Measurements from ENCODE around the gene ZBTB40.

Gene ZBTB40

GRCh38 chr1:22451702-22452480 is at the start of gene ZBTB40:
ZBTB40 (plus strand) TSS chr1:22451851; CDS start chr1:22489949, 38,098 bp downstream.
- Histone ChIP-seq H3K4me3 (ENCODE audit: low read length, poor library complexity, severe bottlenecking) (peak within 1 kb of the TSS; percentile 98), H3F3A (ENCODE audit: low read depth) (no peaks in the 10 kb centered on the region), H3K36me3 (ENCODE audit: insufficient read depth, low read length) (no peaks in the 10 kb centered on the region), H3K79me2 (ENCODE audit: insufficient read depth, low read length) (peaks cover 29% of the 10 kb centered on the region), H2AFZ (ENCODE audit: low read length) (peak within 1 kb of the TSS; percentile 96), H4K20me1 (ENCODE audit: insufficient read depth, low read length, poor library complexity, severe bottlenecking) (no peaks in the 10 kb centered on the region), H3K9me2 (replicated peaks; ENCODE audit: low read depth, low read length) (no peaks in the 10 kb centered on the region), H3K9ac (ENCODE audit: low read depth, low read length, poor library complexity, severe bottlenecking) (peak within 1 kb of the TSS; percentile 78), H3K4me1 (ENCODE audit: insufficient read depth, low read length, poor library complexity, severe bottlenecking) (peaks cover 32% of the 10 kb centered on the region), H3K9me3 (ENCODE audit: insufficient read depth, low read depth, low read length) (no peaks in the 10 kb centered on the region), H3K27me3 (ENCODE audit: insufficient read depth, low read length, poor library complexity, severe bottlenecking) (peaks cover 24% of the 10 kb centered on the region), H3K4me2 (ENCODE audit: low read depth, low read length, poor library complexity, severe bottlenecking) (peak within 1 kb of the TSS; percentile 88)
- TF ChIP-seq EZH2phosphoT487 (IDR thresholded peaks at IDR 0.05; ENCODE audit: borderline replicate concordance) = no peak
- TF ChIP-seq CTCF (conservative IDR thresholded peaks at IDR 0.05; ENCODE audit: low read length) = no peak

- Histone ChIP-seq H3F3A (ENCODE audit: low read depth) (no peaks in the 10 kb centered on the region), H3K27me3 (ENCODE audit: insufficient read depth, low read length, poor library complexity, severe bottlenecking) (peaks cover 87% of the 10 kb centered on the region), H3K9ac (ENCODE audit: low read depth, low read length, poor library complexity, severe bottlenecking) (no peak overlapping the region), H3K4me1 (ENCODE audit: insufficient read depth, low read length, poor library complexity, severe bottlenecking) (peaks cover 5% of the 10 kb centered on the region), H3K4me3 (ENCODE audit: low read length, poor library complexity, severe bottlenecking) (no peak overlapping the region), H3K36me3 (ENCODE audit: insufficient read depth, low read length) (no peaks in the 10 kb centered on the region), H3K9me2 (replicated peaks; ENCODE audit: low read depth, low read length) (no peaks in the 10 kb centered on the region), H2AFZ (ENCODE audit: low read length) (no peak overlapping the region), H4K20me1 (ENCODE audit: insufficient read depth, low read length, poor library complexity, severe bottlenecking) (no peaks in the 10 kb centered on the region), H3K79me2 (ENCODE audit: insufficient read depth, low read length) (no peaks in the 10 kb centered on the region), H3K9me3 (ENCODE audit: insufficient read depth, low read depth, low read length) (no peaks in the 10 kb centered on the region), H3K4me2 (ENCODE audit: low read depth, low read length, poor library complexity, severe bottlenecking) (no peak overlapping the region)
- TF ChIP-seq EZH2phosphoT487 (IDR thresholded peaks at IDR 0.05; ENCODE audit: borderline replicate concordance) = no peak
Measured at GRCh38 chr1:22402356-22403053, 49.1 kb upstream of the ZBTB40 start.

GRCh38 chr1:22404486-22404885 is 47.2 kb upstream of the ZBTB40 start:
- TF ChIP-seq EZH2phosphoT487 (IDR thresholded peaks at IDR 0.05; ENCODE audit: borderline replicate concordance) (no peak), CTCF (conservative IDR thresholded peaks at IDR 0.05; ENCODE audit: low read length) (no peak)
- H3F3A ChIP-seq (ENCODE audit: low read depth) = no peaks in the 10 kb centered on the region
- H3K4me2 ChIP-seq (ENCODE audit: low read depth, low read length, poor library complexity, severe bottlenecking) = no peak overlapping the region
- H3K4me3 ChIP-seq (ENCODE audit: low read length, poor library complexity, severe bottlenecking) = no peak overlapping the region
- H3K36me3 ChIP-seq (ENCODE audit: insufficient read depth, low read length) = no peaks in the 10 kb centered on the region
- H2AFZ ChIP-seq (ENCODE audit: low read length) = no peak overlapping the region
- no peak overlapping the region for H3K9ac ChIP-seq (ENCODE audit: low read depth, low read length, poor library complexity, severe bottlenecking)
- H3K9me2 ChIP-seq (replicated peaks; ENCODE audit: low read depth, low read length) = no peaks in the 10 kb centered on the region
- H3K9me3 ChIP-seq (ENCODE audit: insufficient read depth, low read depth, low read length) = no peaks in the 10 kb centered on the region
- no peaks in the 10 kb centered on the region for H3K79me2 ChIP-seq (ENCODE audit: insufficient read depth, low read length)
- peaks cover 100% of the 10 kb centered on the region for H3K27me3 ChIP-seq (ENCODE audit: insufficient read depth, low read length, poor library complexity, severe bottlenecking)
- no peaks in the 10 kb centered on the region for H4K20me1 ChIP-seq (ENCODE audit: insufficient read depth, low read length, poor library complexity, severe bottlenecking)
- H3K4me1 ChIP-seq (ENCODE audit: insufficient read depth, low read length, poor library complexity, severe bottlenecking) = no peaks in the 10 kb centered on the region
